OCI-M2 (cell line): ENCODE data around the gene OVCH2.
"Not testable (repeated sequence)": the region's sequence is repeated elsewhere in the genome, so short reads cannot be mapped to it uniquely, and the experiment has no call there.

Experiments
- DNase-seq: peaks from one replicate; lab custom pipeline; 2025; ENCODE audit not compliant: unreplicated experiment; lab: John Stamatoyannopoulos, UW

The OVCH2 gene

GRCh38 chr11:7672276-7672959 is 33.9 kb downstream of the OVCH2 start:
- no peak for DNase-seq

- DNase-seq: no peak
Observed at GRCh38 chr11:7671347-7672215, 34.7 kb downstream of the OVCH2 start.

- no peak for DNase-seq
Observed at GRCh38 chr11:7670641-7671040, 35.6 kb downstream of the OVCH2 start.

- DNase-seq: no peak
Observed at GRCh38 chr11:7668911-7669310, 37.4 kb downstream of the OVCH2 start.

DNA sequence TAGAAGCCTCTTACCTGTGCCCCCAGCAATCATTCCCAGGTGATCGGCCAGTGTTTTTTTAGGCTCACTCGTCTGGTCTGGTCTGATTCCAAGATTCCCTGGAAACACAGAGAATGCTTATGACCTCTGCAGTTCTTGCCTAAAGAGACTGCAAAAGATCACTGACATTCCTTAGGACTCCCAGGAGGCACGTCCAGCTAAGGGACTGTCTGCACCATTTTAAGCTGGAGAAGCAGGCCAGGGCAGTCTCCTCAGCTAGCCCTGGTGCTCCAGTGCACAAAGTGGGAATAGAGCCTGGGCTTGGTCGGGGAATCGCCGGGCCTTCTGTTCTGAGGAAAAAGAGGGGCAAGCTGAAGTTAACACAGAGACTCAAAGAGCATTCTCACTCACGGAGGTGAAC is 37.8 kb downstream of the OVCH2 start:
- no peak for DNase-seq

DNA sequence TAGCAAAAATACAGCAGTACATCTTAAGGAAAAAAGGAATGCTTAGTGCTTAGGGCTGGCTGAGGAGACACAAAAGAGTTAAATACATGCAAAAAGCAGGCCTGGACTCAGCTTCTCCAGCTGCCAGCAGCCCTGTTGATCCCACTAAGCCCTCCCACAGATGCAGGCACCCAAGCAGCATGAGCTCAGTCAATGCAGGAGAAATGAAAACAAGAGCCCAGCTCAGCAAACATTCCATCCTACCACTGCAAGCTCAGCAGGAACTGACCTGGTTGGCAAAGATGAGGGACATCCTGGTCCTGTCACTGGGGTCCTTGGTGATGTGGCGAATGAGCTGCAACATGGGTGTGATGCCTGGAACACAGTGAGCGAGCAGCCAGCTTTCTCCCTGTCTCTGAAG is 38.8 kb downstream of the OVCH2 start:
- DNase-seq: no peak

DNA sequence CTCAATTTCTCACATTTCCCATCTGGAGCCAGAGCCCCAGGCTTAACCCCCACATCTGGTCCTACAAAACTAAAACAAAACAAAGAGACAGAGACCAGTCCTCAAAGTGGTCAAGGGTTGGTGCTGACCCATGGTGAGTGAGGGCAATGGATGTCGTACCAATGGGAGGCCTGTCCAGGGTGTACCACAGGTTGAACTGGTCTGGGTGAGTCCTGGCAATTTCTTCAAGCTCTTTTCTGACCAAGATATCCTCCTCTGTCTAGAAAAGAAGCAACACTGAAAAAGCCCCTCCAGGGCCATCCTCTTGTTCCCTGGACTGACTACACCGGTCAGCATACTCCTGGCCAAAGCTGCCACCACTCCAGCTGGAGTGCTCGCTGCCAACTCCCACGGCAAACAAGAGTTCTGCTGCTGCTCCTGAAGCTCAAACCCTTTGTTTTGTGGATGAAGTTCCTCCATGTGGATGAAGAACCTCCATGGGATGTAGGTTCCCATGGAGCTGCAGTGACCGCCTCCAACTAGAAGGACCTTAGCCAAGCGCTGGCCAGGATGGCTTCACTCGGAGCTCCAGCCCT is 39.9 kb downstream of the OVCH2 start:
- DNase-seq: no peak

DNA sequence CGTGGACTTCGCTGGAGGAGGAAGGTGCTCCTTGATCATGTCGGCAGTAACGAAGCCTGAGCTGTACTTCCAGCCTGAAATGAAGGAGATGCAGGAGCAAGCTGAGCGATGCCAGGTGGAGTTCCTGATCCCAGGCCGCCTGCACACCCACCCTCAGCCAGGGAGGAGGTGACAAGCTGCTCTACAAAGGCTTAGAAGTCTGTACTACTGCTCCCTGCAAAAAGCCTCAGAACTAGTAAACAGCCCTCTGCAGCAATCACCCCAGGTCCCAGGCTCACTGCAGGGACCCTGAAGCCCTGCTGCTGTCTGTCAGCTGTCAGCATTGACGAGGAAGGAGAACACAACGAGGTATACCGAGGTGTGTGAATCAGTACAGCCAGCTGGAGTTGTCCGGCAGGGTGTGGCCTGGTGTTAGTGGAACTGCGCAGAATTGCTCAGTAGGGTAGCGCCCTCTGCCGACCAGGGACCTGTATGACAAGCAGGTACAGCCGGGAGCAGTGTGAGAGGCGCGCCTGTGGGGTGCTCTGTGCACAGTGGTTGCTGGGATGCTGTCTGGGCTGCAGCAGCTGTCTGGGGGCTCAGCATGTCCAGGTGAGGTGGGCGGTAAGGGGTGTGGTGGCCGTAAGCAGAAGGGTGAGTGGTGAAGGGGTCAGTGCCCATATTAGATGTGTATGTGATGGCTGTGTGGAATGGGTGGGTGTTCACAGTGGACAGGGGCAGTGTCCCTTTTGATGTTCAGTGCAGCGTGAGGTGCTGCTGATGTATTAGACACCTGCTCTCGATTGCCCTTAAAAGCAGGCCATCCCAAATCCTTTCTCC is 40.6 kb downstream of the OVCH2 start:
- DNase-seq: no peak

- DNase-seq: no peak
Observed at GRCh38 chr11:7664867-7665266, 41.4 kb downstream of the OVCH2 start.

GRCh38 chr11:7663531-7663930 is 42.7 kb downstream of the OVCH2 start:
- not testable (repeated sequence) for DNase-seq

- no peak for DNase-seq
Observed at GRCh38 chr11:7657306-7658025, 48.8 kb downstream of the OVCH2 start.

DNA sequence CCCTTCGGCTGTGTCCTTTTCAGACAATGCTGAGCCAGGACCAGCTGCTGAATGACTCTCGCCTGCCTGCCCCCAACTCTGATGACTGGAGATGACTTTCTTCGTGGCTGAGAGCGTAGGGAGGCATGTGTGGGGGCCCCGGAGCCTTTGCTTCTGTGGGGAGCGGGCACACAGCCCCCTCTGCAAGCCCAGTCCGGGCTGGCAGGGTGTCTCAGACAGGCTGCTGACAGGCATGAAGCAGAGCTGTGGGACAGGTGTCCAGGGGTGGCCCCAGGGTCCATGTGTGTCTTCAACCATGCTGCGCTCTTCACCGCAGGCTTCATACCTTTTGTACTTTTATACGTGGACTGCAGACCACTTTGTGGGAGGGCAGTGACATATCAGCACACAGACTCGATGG is 49.6 kb downstream of the OVCH2 start:
- DNase-seq: no peak

- no peak for DNase-seq
Observed at GRCh38 chr11:7655253-7656217, 50.7 kb downstream of the OVCH2 start.

DNA sequence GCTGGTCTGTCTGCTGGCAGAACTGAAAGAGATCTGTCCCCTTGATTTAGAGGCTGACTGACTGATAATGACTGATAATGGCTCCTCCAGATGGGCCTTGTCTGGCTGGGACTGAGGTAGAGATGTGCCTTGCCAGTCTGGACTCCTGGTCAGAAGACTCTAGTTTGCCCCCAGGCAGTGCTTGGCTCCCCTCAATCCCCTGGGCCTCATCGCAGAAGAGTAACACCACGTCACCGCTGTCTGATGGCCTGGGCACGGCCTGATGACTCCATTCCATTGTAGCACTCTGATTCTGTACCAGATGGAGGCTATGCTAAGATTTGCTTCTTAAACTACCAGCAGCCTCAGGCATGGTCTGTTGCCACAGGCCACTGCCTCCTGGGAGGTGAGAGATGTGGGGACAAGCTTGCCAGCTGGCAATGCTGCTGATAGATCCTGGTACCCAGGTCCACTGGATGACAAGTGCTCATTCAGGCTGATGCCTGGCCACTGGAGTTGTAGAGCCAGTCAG is 52.0 kb downstream of the OVCH2 start:
- no peak for DNase-seq

- no peak for DNase-seq
Observed at GRCh38 chr11:7651700-7652099, 54.6 kb downstream of the OVCH2 start.

- no peak for DNase-seq
Observed at GRCh38 chr11:7651140-7651551, 55.1 kb downstream of the OVCH2 start.

GRCh38 chr11:7648264-7648663 is 58.0 kb downstream of the OVCH2 start:
- no peak for DNase-seq

DNA sequence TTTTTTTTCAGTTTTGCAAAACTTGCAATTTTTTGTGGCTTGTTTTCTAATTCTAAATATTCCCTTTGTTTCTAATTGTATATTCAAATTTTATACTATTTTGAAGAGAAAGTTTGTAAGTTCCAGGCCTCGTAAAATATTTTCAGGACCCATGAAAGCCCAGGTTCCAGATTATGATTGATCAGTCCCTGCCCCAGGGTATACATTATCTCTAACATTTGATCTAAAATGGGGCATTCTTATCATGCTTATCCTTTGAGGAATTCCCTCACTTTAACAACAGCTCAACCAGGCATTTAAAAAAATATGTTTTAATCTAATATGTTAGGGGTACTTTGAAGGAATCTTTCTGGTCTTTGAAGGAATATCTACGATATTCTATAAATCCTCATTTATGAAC is 59.4 kb downstream of the OVCH2 start:
- no peak for DNase-seq

- DNase-seq: no peak
Observed at GRCh38 chr11:7645206-7645605, 61.1 kb downstream of the OVCH2 start.
